NCI-H146 treated with DMSO at 0.1 percent for 48 hours (cell line): ENCODE measurements around the gene SLC16A8.
"Not testable (repeated sequence)": the region's sequence is repeated elsewhere in the genome, so short reads cannot be mapped to it uniquely, and the experiment has no call there.

Experiments
- DNase-seq: peaks from one replicate; lab custom pipeline; 2025; ENCODE audit not compliant: unreplicated experiment; lab: John Stamatoyannopoulos, UW

SLC16A8 gene

GRCh38 chr22:38051261-38051660 is 32.7 kb downstream of the SLC16A8 start:
- DNase-seq: no peak

GRCh38 chr22:38050720-38051119 is 33.3 kb downstream of the SLC16A8 start:
- no peak for DNase-seq

GRCh38 chr22:38049812-38050619 is 34.0 kb downstream of the SLC16A8 start:
- DNase-seq: no peak

GRCh38 chr22:38046070-38046748 is 37.8 kb downstream of the SLC16A8 start:
- DNase-seq: no peak

GRCh38 chr22:38043151-38044039 is 40.6 kb downstream of the SLC16A8 start:
- no peak for DNase-seq

GRCh38 chr22:38042488-38042790 is 41.5 kb downstream of the SLC16A8 start:
- DNase-seq: no peak

GRCh38 chr22:38041760-38042487 is 42.1 kb downstream of the SLC16A8 start:
- no peak for DNase-seq

- no peak for DNase-seq
Measured at GRCh38 chr22:38040953-38041759, 42.8 kb downstream of the SLC16A8 start.

- DNase-seq: no peak
Measured at GRCh38 chr22:38038890-38039812, 44.8 kb downstream of the SLC16A8 start.

- DNase-seq: no peak
Measured at GRCh38 chr22:38038426-38038825, 45.6 kb downstream of the SLC16A8 start.

- not testable (repeated sequence) for DNase-seq
Measured at GRCh38 chr22:38037367-38038150, 46.4 kb downstream of the SLC16A8 start.

GRCh38 chr22:38036392-38037062 is 47.5 kb downstream of the SLC16A8 start:
- DNase-seq: no peak

GRCh38 chr22:38035530-38035885 is 48.5 kb downstream of the SLC16A8 start:
- DNase-seq: no peak

GRCh38 chr22:38034884-38035529 is 49.0 kb downstream of the SLC16A8 start:
- no peak for DNase-seq

GRCh38 chr22:38034278-38034882 is 49.6 kb downstream of the SLC16A8 start:
- no peak for DNase-seq

- no peak for DNase-seq
Measured at GRCh38 chr22:38033522-38034277, 50.3 kb downstream of the SLC16A8 start.
